HK-2 (cell line): ENCODE measurements around the gene ZNF862.
"Not testable (repeated sequence)": the region's sequence is repeated elsewhere in the genome, so short reads cannot be mapped to it uniquely, and the experiment has no call there.

Experiments used
- DNase-seq: peaks from one replicate; pipeline ENCODE4 v3.0.0-alpha.2; 2018; ENCODE audit not compliant: unreplicated experiment

ZNF862 gene

DNA sequence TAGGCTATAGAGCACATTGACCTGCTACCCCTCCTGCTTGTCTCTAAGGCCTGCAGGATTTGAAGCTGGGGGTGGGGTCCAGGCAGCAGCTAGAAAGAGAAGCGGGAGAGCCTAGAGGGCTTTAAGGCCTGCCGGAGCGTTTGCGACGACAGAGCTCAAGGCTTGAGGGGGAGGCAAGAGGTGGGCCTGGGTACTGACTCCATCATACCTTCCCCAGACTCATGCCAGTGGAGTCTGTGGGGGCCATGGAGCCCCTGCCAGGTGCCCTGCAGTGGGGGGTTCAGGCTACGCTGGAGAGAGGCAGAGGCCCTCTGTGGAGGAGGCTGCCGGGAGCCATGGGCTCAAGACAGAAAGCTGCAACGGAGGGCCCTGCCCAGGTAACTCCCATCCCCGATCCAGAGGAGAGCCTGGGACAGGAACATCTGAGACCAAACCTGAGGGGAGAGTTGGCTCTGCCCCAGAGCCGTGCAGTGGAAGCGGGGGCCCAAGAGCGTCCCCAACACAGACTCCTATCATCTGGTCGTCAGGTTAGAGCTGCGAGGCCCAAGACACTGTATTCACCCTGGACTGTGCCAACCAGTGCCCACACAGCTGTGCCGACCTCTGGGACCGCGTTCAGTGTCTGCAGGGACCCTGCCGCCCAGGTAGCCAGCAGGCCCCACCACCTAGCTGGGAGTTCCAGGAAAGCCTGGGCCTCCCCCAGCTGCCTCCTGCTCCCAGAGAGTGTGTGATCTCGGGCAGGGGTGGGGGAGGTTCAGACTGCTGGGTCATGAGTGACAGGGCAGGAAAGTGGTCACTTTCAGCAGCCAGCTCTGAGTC is 13.2 kb upstream of the ZNF862 start:
- DNase-seq = no peak

DNA sequence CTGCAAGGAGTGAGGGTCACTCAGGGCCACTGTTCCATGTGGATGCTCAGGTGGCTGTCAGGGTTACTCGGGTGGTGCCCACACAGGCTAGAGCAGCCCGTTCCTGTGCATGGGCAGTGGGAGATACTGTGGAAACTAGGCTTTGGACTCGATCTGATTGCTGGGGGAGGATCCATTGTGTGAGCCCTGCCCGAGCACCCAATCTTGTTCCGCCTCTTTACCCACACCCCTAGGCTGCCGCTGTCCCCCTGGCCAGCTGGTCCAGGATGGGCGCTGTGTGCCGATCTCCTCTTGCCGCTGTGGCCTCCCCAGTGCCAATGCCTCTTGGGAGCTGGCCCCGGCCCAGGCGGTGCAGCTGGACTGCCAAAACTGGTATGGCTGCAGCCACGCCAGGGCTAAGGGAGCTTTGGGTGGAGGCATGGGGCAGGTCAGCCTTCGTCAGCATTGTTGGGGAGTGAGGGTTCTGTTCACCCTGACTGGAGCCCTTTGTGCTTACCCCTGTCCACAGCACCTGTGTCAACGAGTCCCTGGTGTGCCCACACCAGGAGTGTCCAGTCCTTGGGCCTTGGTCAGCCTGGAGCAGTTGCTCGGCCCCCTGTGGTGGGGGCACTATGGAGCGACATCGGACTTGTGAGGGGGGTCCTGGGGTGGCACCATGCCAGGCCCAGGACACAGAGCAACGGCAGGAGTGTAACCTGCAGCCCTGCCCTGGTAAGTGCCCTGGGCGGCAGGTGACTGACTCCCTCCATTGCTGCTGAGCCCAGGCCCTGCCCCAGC is 12.4 kb upstream of the ZNF862 start:
- DNase-seq = no peak

DNA sequence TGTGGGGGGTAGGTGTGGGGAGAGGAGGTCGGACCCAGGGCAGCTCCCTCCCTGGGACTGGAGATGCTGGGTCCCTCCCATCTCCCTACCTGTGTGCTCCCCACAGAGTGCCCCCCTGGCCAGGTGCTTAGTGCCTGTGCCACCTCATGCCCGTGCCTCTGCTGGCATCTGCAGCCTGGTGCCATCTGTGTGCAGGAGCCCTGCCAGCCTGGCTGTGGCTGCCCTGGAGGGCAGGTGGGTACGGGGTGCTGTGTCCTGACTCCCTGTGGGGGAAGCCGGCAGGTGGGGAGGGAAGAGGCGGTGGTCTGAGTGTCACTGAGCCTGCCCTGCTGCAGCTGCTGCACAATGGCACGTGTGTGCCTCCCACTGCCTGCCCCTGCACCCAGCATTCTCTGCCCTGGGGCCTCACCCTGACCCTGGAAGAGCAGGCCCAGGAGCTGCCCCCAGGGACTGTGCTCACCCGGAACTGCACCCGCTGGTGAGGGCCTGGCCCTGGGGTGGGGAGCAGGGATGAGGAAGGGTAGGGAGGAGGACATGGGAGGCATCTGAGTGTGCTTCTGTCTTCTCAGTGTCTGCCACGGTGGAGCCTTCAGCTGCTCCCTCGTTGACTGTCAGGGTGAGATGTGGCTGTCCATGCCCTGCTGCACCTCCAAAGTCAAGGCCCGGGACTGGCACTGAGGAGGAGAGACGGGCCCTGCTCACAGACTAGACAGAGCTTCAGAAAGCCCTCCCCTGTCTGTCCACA is 11.7 kb upstream of the ZNF862 start:
- no peak for DNase-seq

DNA sequence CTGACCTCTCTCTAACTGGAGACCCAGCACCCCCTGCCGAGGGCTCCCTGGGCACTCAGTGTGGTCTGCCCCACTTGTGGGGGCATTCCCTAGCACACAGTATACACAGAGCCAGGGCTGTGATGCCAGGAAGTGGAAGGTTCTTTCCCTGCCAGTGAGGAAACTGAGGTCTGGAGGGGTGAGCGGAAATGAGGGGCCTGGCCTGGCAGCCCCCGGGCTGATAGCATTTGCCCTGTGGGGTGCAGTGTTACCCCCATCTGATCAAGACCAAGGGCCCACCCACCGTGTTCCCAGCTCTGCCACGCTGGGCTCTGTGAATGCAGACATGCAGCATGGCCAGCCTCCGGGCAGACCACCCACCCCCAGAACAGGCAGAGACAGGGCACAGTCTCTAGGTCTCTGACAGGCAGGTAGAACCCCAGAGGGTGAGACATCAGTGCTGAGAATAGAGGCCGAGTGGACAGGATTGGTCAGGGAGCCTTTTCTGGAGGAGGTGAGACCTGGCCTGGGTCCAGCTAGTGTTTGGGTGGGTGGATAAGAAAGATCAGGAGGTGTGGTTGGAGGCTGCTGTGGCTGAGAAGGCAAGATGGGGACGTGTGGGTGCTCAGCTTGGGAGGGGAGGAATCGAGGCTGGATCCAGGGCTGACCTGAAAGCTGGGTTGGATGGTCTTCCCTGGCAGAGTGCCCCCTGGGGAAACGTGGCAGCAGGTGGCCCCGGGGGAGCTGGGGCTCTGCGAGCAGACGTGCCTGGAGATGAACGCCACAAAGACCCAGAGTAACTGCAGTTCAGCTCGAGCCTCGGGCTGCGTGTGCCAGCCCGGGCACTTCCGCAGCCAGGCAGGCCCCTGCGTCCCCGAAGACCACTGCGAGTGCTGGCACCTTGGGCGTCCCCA is 10.8 kb upstream of the ZNF862 start:
- DNase-seq = no peak

DNA sequence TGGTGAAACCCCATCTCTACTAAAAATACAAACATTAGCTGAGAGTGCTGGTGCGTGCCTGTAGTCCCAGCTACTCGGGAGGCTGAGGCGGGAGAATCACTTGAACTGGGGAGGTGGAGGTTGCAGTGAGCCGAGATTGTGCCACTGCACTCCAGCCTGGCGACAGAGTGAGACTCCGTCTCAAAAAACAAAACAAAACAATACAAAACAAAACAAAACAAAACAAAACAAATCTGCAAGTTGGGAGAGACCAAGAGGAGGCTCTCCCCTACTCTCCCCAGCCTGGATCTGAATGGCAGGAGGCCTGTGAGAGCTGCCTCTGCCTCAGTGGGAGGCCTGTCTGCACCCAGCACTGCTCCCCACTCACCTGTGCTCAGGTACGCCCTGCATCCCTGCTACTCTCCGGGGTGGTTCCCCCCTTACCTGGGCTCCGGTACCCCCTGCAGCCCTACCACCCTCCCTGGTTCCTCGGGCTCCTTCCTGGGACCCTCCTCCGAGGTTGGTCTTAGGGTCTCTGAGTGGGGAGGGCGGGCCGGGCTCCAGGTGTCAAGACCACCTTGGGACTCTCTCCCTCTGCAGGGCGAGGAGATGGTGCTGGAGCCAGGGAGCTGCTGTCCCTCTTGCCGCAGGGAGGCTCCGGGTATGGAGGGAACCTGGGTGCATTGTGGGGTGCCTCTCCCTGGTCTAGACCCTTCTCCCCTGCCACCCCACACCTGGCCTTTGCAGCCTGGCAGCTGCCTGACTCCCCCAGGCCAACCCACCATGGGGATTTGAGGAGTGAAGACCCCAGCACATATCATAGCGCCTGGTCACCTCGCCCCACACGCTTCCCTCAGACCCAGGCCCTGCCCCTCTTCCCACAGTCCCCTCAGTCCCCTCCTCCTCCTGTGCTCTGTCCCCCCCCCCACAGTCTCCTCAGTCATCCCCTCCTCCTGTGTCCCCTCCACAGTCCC is 9.5 kb upstream of the ZNF862 start:
- DNase-seq = no peak

DNA sequence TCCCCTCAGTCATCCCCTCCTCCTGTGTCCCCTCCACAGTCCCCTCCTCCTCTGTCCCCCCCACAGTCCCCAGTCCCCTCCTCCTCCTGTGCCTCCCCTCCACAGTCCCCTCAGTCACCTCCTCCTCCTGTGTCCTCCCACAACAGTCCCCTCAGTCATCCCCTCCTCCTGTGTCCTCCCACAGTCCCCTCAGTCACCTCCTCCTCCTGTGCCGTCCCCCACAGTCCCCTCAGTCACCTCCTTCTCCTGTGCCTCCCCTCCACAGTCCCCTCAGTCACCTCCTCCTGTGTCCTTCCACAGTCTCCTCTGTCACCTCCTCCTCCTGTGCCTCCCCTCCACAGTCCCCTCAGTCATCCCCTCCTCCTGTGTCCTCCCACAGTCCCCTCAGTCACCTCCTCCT is 7.6 kb upstream of the ZNF862 start:
- DNase-seq = not testable (repeated sequence)

DNA sequence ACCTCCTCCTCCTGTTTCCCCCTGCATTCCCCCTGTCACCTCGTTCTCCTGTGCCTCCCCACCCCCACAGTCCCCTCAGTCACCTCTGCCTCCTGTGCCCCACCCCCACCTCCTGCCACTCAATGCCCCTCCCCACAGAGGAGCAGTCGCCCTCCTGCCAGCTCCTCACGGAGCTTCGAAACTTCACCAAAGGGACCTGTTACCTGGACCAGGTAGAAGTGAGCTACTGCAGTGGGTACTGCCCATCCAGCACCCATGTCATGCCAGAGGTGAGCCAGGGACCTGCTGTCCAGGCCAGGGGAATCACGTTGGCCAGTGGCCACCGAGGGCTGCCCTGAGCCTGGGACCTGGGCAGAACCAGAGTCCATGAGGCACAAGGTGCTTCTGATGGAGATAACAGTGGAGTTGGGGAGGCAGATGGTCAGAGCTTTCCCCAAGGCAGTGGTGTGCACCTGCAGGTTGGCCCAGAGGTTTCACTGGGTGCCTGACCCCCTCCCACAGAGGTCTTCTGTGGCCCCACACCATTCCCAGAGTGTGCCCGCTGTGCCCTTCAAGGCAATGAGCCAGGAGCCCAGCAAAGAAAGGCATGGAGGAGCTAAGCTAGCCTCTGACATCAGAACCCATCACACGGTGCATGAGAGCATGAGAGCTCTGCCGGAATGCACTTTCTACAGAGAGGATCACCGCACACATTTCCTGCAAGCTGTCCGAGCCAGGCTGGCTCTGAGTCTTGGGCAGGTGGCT is 7.0 kb upstream of the ZNF862 start:
- no peak for DNase-seq

DNA sequence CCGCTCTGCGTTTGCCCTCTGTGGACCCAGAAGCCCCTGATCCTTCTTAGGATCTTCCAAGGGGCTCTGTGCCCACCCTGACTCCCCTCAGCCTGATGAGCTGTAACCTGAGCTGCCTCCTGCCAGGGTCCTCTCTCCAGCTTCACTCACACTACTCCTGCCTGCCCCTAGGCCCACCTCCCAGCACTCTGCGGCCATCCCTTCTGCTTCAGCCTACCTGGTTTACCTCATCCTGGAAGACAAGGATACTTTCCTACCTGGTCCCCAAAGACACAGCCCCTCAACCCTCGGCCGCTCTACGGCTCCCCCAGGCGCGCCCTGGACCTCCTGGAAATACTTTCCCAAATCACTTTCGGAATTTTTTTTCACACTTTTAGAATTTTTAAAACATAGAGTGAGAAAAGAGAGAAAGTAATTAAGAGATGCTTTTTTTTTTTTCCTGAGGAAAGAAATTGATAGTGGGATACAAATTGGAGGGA is 6.4 kb upstream of the ZNF862 start:
- DNase-seq = no peak

DNA sequence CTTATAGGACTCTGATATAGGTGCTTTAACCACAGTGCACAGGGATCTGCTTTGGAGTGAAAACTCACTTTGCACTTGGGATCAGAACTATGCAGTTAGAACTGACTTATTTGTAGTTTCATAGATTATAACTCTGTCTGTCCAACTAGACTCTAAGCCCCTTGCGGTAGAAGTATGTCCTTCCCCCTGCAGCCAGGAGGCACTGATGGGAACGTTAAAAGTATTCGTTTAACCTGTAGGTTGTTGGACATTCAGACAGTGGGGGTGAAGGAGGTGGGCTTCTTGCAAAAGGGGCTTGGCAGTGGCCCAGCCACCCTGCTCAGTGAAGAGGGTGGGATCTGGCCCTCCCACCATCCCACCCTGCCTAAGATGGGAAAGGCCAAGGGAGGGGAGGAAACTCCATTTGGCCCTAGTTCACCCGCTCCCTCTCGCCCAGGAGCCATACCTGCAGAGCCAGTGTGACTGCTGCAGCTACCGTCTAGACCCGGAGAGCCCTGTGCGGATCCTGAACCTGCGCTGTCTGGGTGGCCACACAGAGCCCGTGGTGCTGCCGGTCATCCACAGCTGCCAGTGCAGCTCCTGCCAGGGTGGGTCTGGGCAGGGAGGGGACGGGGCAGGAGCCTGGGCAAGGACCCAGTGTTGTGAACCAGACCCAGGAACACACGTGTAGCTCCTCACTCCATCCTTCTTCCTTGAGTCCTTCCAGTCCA is 5.7 kb upstream of the ZNF862 start:
- DNase-seq = no peak

DNA sequence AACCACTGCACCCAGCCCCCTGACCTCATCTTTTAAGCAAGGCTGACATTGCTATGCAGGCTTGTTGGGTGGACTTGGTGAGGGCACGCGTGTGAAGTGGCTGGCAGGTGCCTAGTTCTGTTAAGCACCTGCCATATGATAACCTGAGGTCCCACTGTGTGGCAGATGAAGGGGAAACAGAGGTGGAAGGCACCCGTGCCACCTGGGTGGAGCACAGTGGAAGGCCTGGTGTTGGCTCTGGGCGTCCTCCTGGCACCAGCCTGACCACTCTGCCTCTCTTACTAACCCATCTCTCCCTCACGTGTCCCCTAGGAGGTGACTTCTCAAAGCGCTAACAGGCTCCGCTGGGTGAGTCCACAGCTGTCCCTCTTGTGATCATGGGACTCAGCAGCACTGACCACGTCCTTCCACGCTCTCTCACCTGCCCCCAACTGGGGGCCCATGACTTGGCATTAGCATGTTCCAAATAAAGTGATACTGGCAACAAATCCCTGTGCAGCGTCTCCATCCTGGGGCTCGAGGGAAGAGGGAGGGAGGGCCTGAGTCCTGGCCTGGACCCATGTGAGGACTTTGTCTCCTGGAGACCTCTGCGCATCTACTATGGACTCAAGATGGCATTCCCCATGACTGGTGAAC is 4.6 kb upstream of the ZNF862 start:
- no peak for DNase-seq

DNA sequence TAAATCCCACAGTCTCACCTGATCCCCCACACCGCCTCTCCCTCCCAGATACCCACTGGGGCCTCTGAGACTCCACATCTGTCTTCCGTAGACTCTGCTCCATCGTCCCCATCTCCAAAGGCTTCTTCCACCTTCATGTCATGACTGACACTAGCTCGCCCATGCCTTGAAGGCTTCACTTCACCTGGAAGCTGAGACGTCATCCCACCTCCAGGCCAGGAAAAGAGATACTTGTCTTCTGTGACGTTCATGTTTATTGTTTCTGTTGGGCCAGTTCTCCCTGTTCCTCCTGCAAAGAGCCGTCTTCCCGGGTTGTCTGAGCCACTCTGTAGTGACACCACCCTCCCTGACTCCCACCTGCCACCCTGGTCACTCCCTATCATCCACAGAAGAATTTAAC is 3.6 kb upstream of the ZNF862 start:
- no peak for DNase-seq

DNA sequence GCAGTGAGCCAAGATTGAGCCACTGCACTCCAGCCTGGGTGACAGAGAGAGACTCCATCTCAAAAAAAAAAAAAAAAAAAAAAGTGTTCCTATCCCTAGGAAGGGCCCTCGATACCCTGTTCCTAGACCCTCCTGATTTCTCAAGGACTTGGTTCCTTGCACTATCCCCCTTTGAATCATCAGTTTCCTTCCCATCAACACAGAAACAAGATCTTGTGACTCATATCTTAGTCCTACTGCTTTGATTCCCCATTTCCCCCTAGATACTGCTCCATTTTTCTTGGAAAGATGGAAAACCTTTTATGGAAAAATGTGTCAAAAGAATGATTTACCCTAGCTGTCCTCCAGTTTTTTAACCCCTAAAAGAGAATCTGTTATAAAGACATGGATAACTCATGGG is 1.7 kb upstream of the ZNF862 start:
- DNase-seq = no peak

DNA sequence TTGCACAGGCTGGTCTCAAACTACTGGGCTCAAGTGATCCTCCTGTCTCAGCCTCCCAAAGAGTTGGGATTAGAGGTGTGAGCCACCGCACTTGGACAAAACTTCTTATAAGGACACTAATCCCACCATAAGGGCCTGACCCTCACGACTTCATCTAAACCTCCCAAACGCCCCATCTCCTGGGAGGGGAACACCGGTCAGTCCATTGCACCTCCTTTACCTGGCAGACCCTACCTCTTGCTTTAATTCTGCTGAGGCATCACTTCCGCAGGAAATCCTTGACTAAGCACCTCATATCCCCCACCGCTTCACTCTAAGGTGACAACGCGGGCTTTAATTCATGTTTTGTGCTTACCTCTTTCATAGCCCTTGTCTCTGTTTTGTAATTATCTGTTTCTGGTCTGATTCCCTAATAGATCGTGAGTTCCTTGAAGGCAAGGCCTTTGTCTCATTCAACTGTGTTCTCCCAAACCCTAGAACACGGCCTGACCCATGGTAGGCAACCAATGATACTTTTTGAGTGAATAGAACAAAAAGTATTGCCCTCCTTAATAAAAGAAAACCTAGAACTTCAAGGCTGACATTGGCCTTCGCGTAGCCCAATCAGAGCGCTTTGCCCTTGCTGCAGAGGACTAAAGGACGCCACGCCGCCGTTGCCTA is 481 bp upstream of the ZNF862 start:
- DNase-seq = no peak

DNA sequence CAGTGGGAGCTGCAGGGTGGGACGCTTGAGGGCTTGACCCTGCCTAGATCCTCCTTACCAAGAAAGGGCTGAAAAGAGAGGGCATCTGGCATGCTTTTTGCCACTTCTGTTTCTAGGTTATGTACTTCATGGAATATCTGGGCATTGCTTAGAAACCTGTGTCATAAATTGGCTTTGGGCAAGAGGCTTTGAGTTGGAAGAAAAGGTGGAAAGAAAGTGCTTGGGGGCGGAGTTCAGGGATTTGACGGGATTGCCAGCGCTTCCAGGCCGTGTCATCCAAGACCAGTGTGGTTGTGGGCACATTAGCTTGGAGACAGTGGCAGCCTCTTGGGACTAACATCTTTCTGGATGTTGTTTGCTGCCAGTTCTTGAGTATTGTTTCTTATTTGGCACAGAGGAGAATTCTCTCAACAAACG is 825 bp downstream of the ZNF862 start:
- peak; percentile 41 for DNase-seq

DNA sequence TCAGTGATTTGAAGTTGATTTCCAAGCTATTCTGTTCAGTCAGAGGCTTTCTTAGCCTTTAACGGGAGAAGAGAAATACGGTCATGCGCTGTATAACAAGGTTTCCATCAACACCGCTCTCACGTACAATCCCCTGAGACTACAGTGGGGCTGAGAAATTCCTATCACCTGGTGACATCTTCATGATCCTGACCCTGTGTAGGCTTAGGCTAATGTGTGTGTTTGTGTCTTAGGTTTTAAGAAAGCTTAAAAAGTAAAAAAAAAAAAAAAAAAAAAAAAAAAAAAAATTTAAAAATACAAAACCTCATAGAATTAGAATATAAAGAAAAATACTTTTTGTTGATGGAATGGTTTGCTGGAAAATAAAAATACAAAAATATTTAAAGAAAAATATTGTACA is 1.8 kb downstream of the ZNF862 start:
- DNase-seq = no peak

DNA sequence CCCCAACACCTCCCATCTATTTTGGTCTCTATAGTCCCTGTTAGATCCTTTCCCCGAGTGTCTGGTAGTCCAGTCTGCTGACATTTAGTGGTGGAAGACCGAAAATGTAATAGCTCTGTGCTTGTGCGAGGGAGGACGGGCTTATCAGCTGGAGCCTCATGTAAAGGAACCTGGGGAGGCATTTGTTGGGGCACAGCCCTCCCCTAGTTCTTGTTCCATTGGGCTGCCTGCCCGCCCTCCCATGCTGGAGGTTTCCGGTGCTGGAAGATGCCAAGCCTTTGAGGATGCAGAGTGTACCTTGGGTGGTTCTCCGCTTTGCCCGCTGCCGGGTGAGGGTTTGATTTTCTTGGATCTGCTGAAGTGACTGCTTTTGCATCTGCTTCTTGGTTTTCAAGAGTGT is 5.4 kb downstream of the ZNF862 start:
- no peak for DNase-seq

DNA sequence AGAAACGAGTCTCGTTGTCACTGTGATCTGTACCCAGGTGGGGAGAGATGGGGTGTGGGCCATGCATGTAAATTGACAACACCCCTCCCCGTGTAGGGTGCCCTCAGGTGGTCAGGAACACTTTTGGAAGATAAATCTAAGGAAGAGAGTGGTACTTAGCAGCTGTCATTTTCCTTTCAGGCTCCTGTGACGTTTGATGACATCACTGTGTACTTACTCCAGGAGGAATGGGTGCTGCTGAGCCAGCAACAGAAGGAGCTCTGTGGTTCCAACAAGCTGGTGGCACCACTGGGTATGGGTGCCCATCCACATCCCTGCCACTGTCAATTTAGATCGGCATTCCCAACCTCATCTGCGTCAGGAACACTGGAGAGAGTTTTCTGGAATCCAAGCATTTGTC is 6.3 kb downstream of the ZNF862 start:
- DNase-seq = no peak
